Activated T-cell treated with anti-CD3 and anti-CD28 coated beads, Interleukin-2, amount 50 U/mL, for 24 hours (primary cell): ENCODE results near the gene OTOP2.
"Not testable (repeated sequence)": the region's sequence is repeated elsewhere in the genome, so short reads cannot be mapped to it uniquely, and the experiment has no call there.

Experiments
- DNase-seq: peaks from one replicate; pipeline ENCODE4 v3.0.0-alpha.2; 2020
- H3K27ac Mint-ChIP-seq: 2 replicates; pipeline ENCODE4 v1.8.0; 2020; ENCODE audit warnings: mild to moderate bottlenecking, mixed read lengths
- H3K27me3 Mint-ChIP-seq: 2 replicates; pipeline ENCODE4 v1.8.0; 2020; ENCODE audit warnings: mixed read lengths
- H3K36me3 Mint-ChIP-seq: 2 replicates; pipeline ENCODE4 v1.8.0; 2020; ENCODE audit warnings: low read depth, mixed read lengths
- H3K4me1 Mint-ChIP-seq: 2 replicates; pipeline ENCODE4 v1.8.0; 2020; ENCODE audit warnings: low read depth, mixed read lengths
- H3K4me3 Mint-ChIP-seq: 2 replicates; pipeline ENCODE4 v1.8.0; 2020; ENCODE audit warnings: mild to moderate bottlenecking, moderate library complexity, mixed read lengths
- H3K9me3 Mint-ChIP-seq: 2 replicates; pipeline ENCODE4 v1.8.0; 2020; ENCODE audit warnings: mixed read lengths

Gene OTOP2

GRCh38 chr17:74963656-74964055 lies 39.6 kb downstream of the OTOP2 start:
- Mint-ChIP-seq H3K27ac (no peak overlapping the region), H3K4me3 (no peak overlapping the region), H3K9me3 (no peaks in the 10 kb centered on the region), H3K27me3 (no peaks in the 10 kb centered on the region), H3K36me3 (no peaks in the 10 kb centered on the region), H3K4me1 (peaks cover 5% of the 10 kb centered on the region)
- no peak for DNase-seq

GRCh38 chr17:74964246-74964761 lies 40.2 kb downstream of the OTOP2 start:
- Mint-ChIP-seq H3K36me3 (no peaks in the 10 kb centered on the region), H3K9me3 (no peaks in the 10 kb centered on the region), H3K4me3 (no peak overlapping the region), H3K4me1 (peaks cover 5% of the 10 kb centered on the region), H3K27me3 (no peaks in the 10 kb centered on the region), H3K27ac (no peak overlapping the region)
- no peak for DNase-seq

GRCh38 chr17:74964988-74965622 lies 41.0 kb downstream of the OTOP2 start:
- no peak overlapping the region for H3K27ac Mint-ChIP-seq
- H3K27me3 Mint-ChIP-seq, result no peaks in the 10 kb centered on the region
- H3K9me3 Mint-ChIP-seq, result no peaks in the 10 kb centered on the region
- no peak for DNase-seq
- H3K4me1 Mint-ChIP-seq, result peaks cover 5% of the 10 kb centered on the region
- H3K4me3 Mint-ChIP-seq, result no peak overlapping the region
- H3K36me3 Mint-ChIP-seq, result no peaks in the 10 kb centered on the region

GRCh38 chr17:74968361-74968780 lies 44.3 kb downstream of the OTOP2 start:
- no peak overlapping the region for H3K27ac Mint-ChIP-seq
- no peak for DNase-seq
- H3K27me3 Mint-ChIP-seq, result peaks cover 7% of the 10 kb centered on the region
- H3K9me3 Mint-ChIP-seq, result no peaks in the 10 kb centered on the region
- no peaks in the 10 kb centered on the region for H3K36me3 Mint-ChIP-seq
- H3K4me1 Mint-ChIP-seq, result peaks cover 9% of the 10 kb centered on the region
- no peak overlapping the region for H3K4me3 Mint-ChIP-seq

- not testable (repeated sequence) for H3K27ac Mint-ChIP-seq, H3K9me3 Mint-ChIP-seq, DNase-seq, H3K36me3 Mint-ChIP-seq, H3K4me3 Mint-ChIP-seq, H3K4me1 Mint-ChIP-seq
- H3K27me3 Mint-ChIP-seq, result peaks cover 14% of the 10 kb centered on the region
Observed at GRCh38 chr17:74969501-74969900, 45.4 kb downstream of the OTOP2 start.

- peaks cover 18% of the 10 kb centered on the region for H3K27me3 Mint-ChIP-seq
- H3K4me3 Mint-ChIP-seq, result no peak overlapping the region
- DNase-seq, result no peak
- H3K4me1 Mint-ChIP-seq, result peaks cover 9% of the 10 kb centered on the region
- no peaks in the 10 kb centered on the region for H3K9me3 Mint-ChIP-seq
- H3K27ac Mint-ChIP-seq, result no peak overlapping the region
- no peaks in the 10 kb centered on the region for H3K36me3 Mint-ChIP-seq
Observed at GRCh38 chr17:74970395-74970794, 46.3 kb downstream of the OTOP2 start.

- H3K27me3 Mint-ChIP-seq, result peaks cover 18% of the 10 kb centered on the region
- peak overlapping the region; percentile 67 for H3K4me3 Mint-ChIP-seq
- H3K36me3 Mint-ChIP-seq, result no peaks in the 10 kb centered on the region
- no peak for DNase-seq
- peaks cover 9% of the 10 kb centered on the region for H3K4me1 Mint-ChIP-seq
- H3K27ac Mint-ChIP-seq, result no peak overlapping the region
- H3K9me3 Mint-ChIP-seq, result no peaks in the 10 kb centered on the region
Observed at GRCh38 chr17:74971069-74971841, 47.2 kb downstream of the OTOP2 start.

GRCh38 chr17:74971842-74972106 lies 47.7 kb downstream of the OTOP2 start:
- H3K4me3 Mint-ChIP-seq, result peak overlapping the region; percentile 67
- no peaks in the 10 kb centered on the region for H3K9me3 Mint-ChIP-seq
- no peak overlapping the region for H3K27ac Mint-ChIP-seq
- peaks cover 18% of the 10 kb centered on the region for H3K27me3 Mint-ChIP-seq
- no peak for DNase-seq
- H3K4me1 Mint-ChIP-seq, result peaks cover 9% of the 10 kb centered on the region
- H3K36me3 Mint-ChIP-seq, result no peaks in the 10 kb centered on the region

GRCh38 chr17:74972107-74972972 lies 48.3 kb downstream of the OTOP2 start, which contains the start of gene HID1:
HID1 (minus strand) TSS chr17:74972759; CDS start chr17:74972656, 103 bp downstream.
- H3K27me3 Mint-ChIP-seq, result peaks cover 18% of the 10 kb centered on the region
- no peak within 1 kb of the TSS for H3K27ac Mint-ChIP-seq
- peaks cover 9% of the 10 kb centered on the region for H3K4me1 Mint-ChIP-seq
- H3K4me3 Mint-ChIP-seq, result peak within 1 kb of the TSS; percentile 67
- no peaks in the 10 kb centered on the region for H3K36me3 Mint-ChIP-seq
- H3K9me3 Mint-ChIP-seq, result no peaks in the 10 kb centered on the region
- DNase-seq, result peak; percentile 87

- no peak for DNase-seq
- Mint-ChIP-seq H3K27ac (no peak overlapping the region), H3K4me3 (peak overlapping the region; percentile 67), H3K36me3 (no peaks in the 10 kb centered on the region), H3K9me3 (no peaks in the 10 kb centered on the region), H3K27me3 (peaks cover 18% of the 10 kb centered on the region), H3K4me1 (peaks cover 9% of the 10 kb centered on the region)
Observed at GRCh38 chr17:74972973-74973328, 48.9 kb downstream of the OTOP2 start.

- Mint-ChIP-seq H3K4me1 (peaks cover 9% of the 10 kb centered on the region), H3K9me3 (no peaks in the 10 kb centered on the region), H3K36me3 (no peaks in the 10 kb centered on the region), H3K4me3 (no peak overlapping the region), H3K27ac (no peak overlapping the region), H3K27me3 (peaks cover 18% of the 10 kb centered on the region)
- DNase-seq, result no peak
Observed at GRCh38 chr17:74975943-74976342, 51.9 kb downstream of the OTOP2 start.

- Mint-ChIP-seq H3K4me1 (peaks cover 19% of the 10 kb centered on the region), H3K4me3 (no peak overlapping the region), H3K27ac (no peak overlapping the region), H3K27me3 (peaks cover 19% of the 10 kb centered on the region), H3K36me3 (no peaks in the 10 kb centered on the region), H3K9me3 (no peaks in the 10 kb centered on the region)
- DNase-seq, result no peak
Observed at GRCh38 chr17:74977802-74978201, 53.7 kb downstream of the OTOP2 start.

GRCh38 chr17:74978240-74978639 lies 54.2 kb downstream of the OTOP2 start:
- H3K4me1 Mint-ChIP-seq, result peaks cover 14% of the 10 kb centered on the region
- H3K36me3 Mint-ChIP-seq, result no peaks in the 10 kb centered on the region
- no peak overlapping the region for H3K27ac Mint-ChIP-seq
- no peak overlapping the region for H3K4me3 Mint-ChIP-seq
- no peaks in the 10 kb centered on the region for H3K9me3 Mint-ChIP-seq
- H3K27me3 Mint-ChIP-seq, result peaks cover 15% of the 10 kb centered on the region
- no peak for DNase-seq

- H3K9me3 Mint-ChIP-seq, result no peaks in the 10 kb centered on the region
- no peak for DNase-seq
- peaks cover 6% of the 10 kb centered on the region for H3K27me3 Mint-ChIP-seq
- no peaks in the 10 kb centered on the region for H3K36me3 Mint-ChIP-seq
- no peak overlapping the region for H3K27ac Mint-ChIP-seq
- peaks cover 14% of the 10 kb centered on the region for H3K4me1 Mint-ChIP-seq
- H3K4me3 Mint-ChIP-seq, result no peak overlapping the region
Observed at GRCh38 chr17:74979408-74980146, 55.5 kb downstream of the OTOP2 start.
